Gastrocnemius medialis (tissue), 4 donors: Measurements from ENCODE around the gene SCAMP1. TPM values are rescaled to one million over a fixed set of nuclear protein-coding genes. Genes with fewer than 3 reads are reported as not detected.

ENCODE experiments used
- ATAC-seq, 2 donors: fragments of 150-250 bp; one replicate each; pipeline ENCODE4 v1.9.1; 2016
- DNase-seq, 2 donors: peaks; one replicate each; pipeline ENCODE4 v3.0.0-alpha.2; 2019
- H3K27ac ChIP-seq, 4 donors: fragments of 200-600 bp; sonication (generic); 1 replicate in 1 of 4; 2 replicates in 3 of 4; pipeline ENCODE4 v1.5.1; 2016 to 2018; ENCODE audit warnings: mild to moderate bottlenecking in 2 of 4, moderate library complexity in 1 of 4
- H3K27me3 ChIP-seq, 3 donors: fragments of 200-600 bp; sonication (generic) in 2 of 3; 1 replicate in 1 of 3; 2 replicates in 2 of 3; pipeline versions ENCODE4 v1.5.1 to v1.6.0; 2016 to 2019; ENCODE audit warnings: mild to moderate bottlenecking in 1 of 3, moderate library complexity in 1 of 3
- H3K36me3 ChIP-seq, 2 donors: fragments of 200-600 bp; sonication (generic) in 1 of 2; one replicate each; pipeline ENCODE4 v1.5.1; 2017 to 2018
- H3K4me1 ChIP-seq, 2 donors: fragments of 200-600 bp; sonication (generic) in 1 of 2; one replicate each; pipeline ENCODE4 v1.5.1; 2016 to 2017; ENCODE audit warnings: mild to moderate bottlenecking in 2 of 2
- H3K4me3 ChIP-seq, 4 donors: fragments of 200-600 bp; sonication (generic) in 3 of 4; 1 replicate in 1 of 4; 2 replicates in 3 of 4; pipeline ENCODE4 v1.5.1; 2016 to 2019; ENCODE audit warnings: mild to moderate bottlenecking in 2 of 4
- H3K9me3 ChIP-seq, 3 donors: fragments of 200-600 bp; sonication (generic) in 2 of 3; 1 replicate in 1 of 3; 2 replicates in 2 of 3; pipeline ENCODE4 v1.5.1; 2016 to 2019
- CTCF ChIP-seq, 5 experiments: fragments of 450-650 bp in 3 of 5; fragments of 200-600 bp in 2 of 5; sonication (generic) in 2 of 5; IDR thresholded peaks in 4 of 5; conservative IDR thresholded peaks in 1 of 5; 1 replicate in 4 of 5; 2 replicates in 1 of 5; pipeline ENCODE4 v1.5.1; 2016 to 2019; ENCODE audit warnings: antibody characterized with exemption in 5 of 5, mild to moderate bottlenecking in 3 of 5, moderate library complexity in 3 of 5
- POLR2A ChIP-seq, 2 donors: fragments of 450-650 bp; IDR thresholded peaks; one replicate each; pipeline ENCODE4 v1.6.1; 2017; ENCODE audit warnings: antibody characterized with exemption in 2 of 2, mild to moderate bottlenecking in 2 of 2, moderate library complexity in 2 of 2
- in situ Hi-C, 4 donors: fragments of 200-750 bp; cut with MboI; loops; one replicate each; pipeline versions ENCODE4 v1.15.0 to v1.8.0; 2017; ENCODE audit warnings: low sequenced_read_pairs in 4 of 4
- intact Hi-C: fragments of 100-400 bp; cut with DNase I; formaldehyde crosslinking; loops from one replicate; pipeline ENCODE4 v1.15.1; 2023; ENCODE audit warnings: low total_unique reads
- total RNA-seq, 4 donors: library from RNA; depleted of rRNA; stranded (reverse); fragments of >200 nt; gene quantifications; one replicate each; pipeline versions ENCODE4 v1.1.0 to v1.2.3, GENCODE V29; 2016

The SCAMP1 gene
- total RNA-seq, 4 donors from 2014 or later: 17.5 to 35.2 (median 22.0) TPM

- in situ Hi-C loops: no loop called here
These were observed 140.5 kb downstream of the SCAMP1 start for GRCh38 chr5:78500871-78501270.

GRCh38 chr5:78501411-78502352, 141.3 kb downstream of the SCAMP1 start:
- no peak for ATAC-seq
- in situ Hi-C loops: no loop called here
- Histone ChIP-seq H3K9me3 (no peaks in the 10 kb centered on the region), H3K36me3 (no peaks in the 10 kb centered on the region), H3K4me3 (no peak overlapping the region), H3K27me3 (no peaks in the 10 kb centered on the region), H3K4me1 (peaks cover 29 to 38% of the 10 kb centered on the region in 2 donors), H3K27ac (no peak overlapping the region)
- TF ChIP-seq POLR2A (IDR thresholded peaks at IDR 0.05) (no peak), CTCF (IDR thresholded peaks at IDR 0.05 in 4 of 5, conservative IDR thresholded peaks at IDR 0.05 in 1 of 5) (no peak)
- no peak for DNase-seq
- intact Hi-C loops: no loop called here

More at GRCh38 chr5:78500871-78501270, 140.5 kb downstream of the SCAMP1 start:
- DNase-seq (no peak), ATAC-seq (no peak)
- Histone ChIP-seq H3K4me1 (peaks cover 29 to 35% of the 10 kb centered on the region in 2 donors), H3K9me3 (no peaks in the 10 kb centered on the region), H3K27me3 (no peaks in the 10 kb centered on the region), H3K27ac (no peak overlapping the region), H3K36me3 (no peaks in the 10 kb centered on the region), H3K4me3 (no peak overlapping the region)
- TF ChIP-seq POLR2A (IDR thresholded peaks at IDR 0.05) (no peak), CTCF (IDR thresholded peaks at IDR 0.05 in 4 of 5, conservative IDR thresholded peaks at IDR 0.05 in 1 of 5) (no peak)
- intact Hi-C loops: no loop called here

- DNase-seq: peak in 1 of 2 donors; percentile 23
- H3K36me3 ChIP-seq: no peaks in the 10 kb centered on the region
- H3K27me3 ChIP-seq: no peaks in the 10 kb centered on the region
- in situ Hi-C loops: no loop called here
- H3K4me1 ChIP-seq: peaks cover 19 to 28% of the 10 kb centered on the region in 2 donors
- TF ChIP-seq CTCF (IDR thresholded peaks at IDR 0.05 in 4 of 5, conservative IDR thresholded peaks at IDR 0.05 in 1 of 5) (no peak), POLR2A (IDR thresholded peaks at IDR 0.05) (no peak)
- ATAC-seq: no peak
- no peaks in the 10 kb centered on the region for H3K9me3 ChIP-seq
- no peak overlapping the region for H3K4me3 ChIP-seq
- intact Hi-C loops: loop anchor here (2.0 kb wide), 1 partner anchor 143 kb away; the partner anchor contains the start of gene SCAMP1
- peak overlapping the region; percentile 57 to 67 (median 62) for H3K27ac ChIP-seq
These were observed 143.7 kb downstream of the SCAMP1 start for GRCh38 chr5:78503958-78504653.

- Histone ChIP-seq H3K4me3 (no peak overlapping the region), H3K36me3 (no peaks in the 10 kb centered on the region), H3K9me3 (no peaks in the 10 kb centered on the region), H3K27me3 (no peaks in the 10 kb centered on the region), H3K4me1 (peaks cover 28% of the 10 kb centered on the region in 2 donors), H3K27ac (peak overlapping the region; percentile 57 to 67 (median 62))
- DNase-seq: peak; percentile 84 to 93
- in situ Hi-C loops: no loop called here
- no peak for TF ChIP-seq POLR2A (IDR thresholded peaks at IDR 0.05)
- no peak for TF ChIP-seq CTCF (IDR thresholded peaks at IDR 0.05 in 4 of 5, conservative IDR thresholded peaks at IDR 0.05 in 1 of 5)
- ATAC-seq: peak; percentile 99
- intact Hi-C loops: loop anchor here (2.0 to 5.0 kb wide), 3 partner anchors 38 to 144 kb away; partner anchors contain the start of gene SCAMP1
These were observed 144.6 kb downstream of the SCAMP1 start for GRCh38 chr5:78504704-78505677.
